HEK293 (cell line): ENCODE data around the gene CERS5.

Experiments used
- REPIN1 ChIP-seq: fragments of 450-650 bp; formaldehyde crosslinking; IDR thresholded peaks from 2 replicates; pipeline ENCODE4 v1.5.1; 2017; ENCODE audit warnings: missing biosample characterization, missing genetic modification characterization, low read depth
- ZEB2 ChIP-seq: fragments of 450-650 bp; formaldehyde crosslinking; IDR thresholded peaks from 2 replicates; pipeline ENCODE4 v1.5.1; 2016; ENCODE audit warnings: missing biosample characterization, missing genetic modification characterization
- ZNF248 ChIP-seq: fragments of 450-650 bp; formaldehyde crosslinking; IDR thresholded peaks from 2 replicates; pipeline ENCODE4 v1.5.1; 2017; ENCODE audit warnings: missing biosample characterization, missing genetic modification characterization
- ZNF335 ChIP-seq: fragments of 450-650 bp; formaldehyde crosslinking; conservative IDR thresholded peaks from 2 replicates; pipeline ENCODE4 v1.5.1; 2016; ENCODE audit warnings: missing biosample characterization, missing genetic modification characterization
- ZNF354C ChIP-seq: fragments of 450-650 bp; formaldehyde crosslinking; IDR thresholded peaks from 2 replicates; pipeline ENCODE4 v1.5.1; 2016; ENCODE audit warnings: missing biosample characterization, missing genetic modification characterization, low read depth, borderline replicate concordance
- ZNF561 ChIP-seq: fragments of 450-650 bp; IDR thresholded peaks from 2 replicates; pipeline ENCODE4 v1.5.1; 2018; ENCODE audit warnings: missing biosample characterization, missing genetic modification characterization, borderline replicate concordance
- ZNF624 ChIP-seq: fragments of 450-650 bp; formaldehyde crosslinking; IDR thresholded peaks from 2 replicates; pipeline ENCODE4 v1.5.1; 2017; ENCODE audit warnings: missing biosample characterization, missing genetic modification characterization
- ZNF768 ChIP-seq: fragments of 450-650 bp; formaldehyde crosslinking; IDR thresholded peaks from 2 replicates; pipeline ENCODE4 v1.5.1; 2018; ENCODE audit warnings: missing biosample characterization, mild to moderate bottlenecking, missing genetic modification characterization
- ZSCAN18 ChIP-seq: fragments of 450-650 bp; formaldehyde crosslinking; IDR thresholded peaks from 2 replicates; pipeline ENCODE4 v1.5.1; 2016; ENCODE audit warnings: missing biosample characterization, missing genetic modification characterization
- TF ChIP-seq, protein P1 (sequence below): fragments of 450-650 bp; formaldehyde crosslinking; IDR thresholded peaks from 2 replicates; pipeline ENCODE4 v1.5.1; 2017; ENCODE audit warnings: missing biosample characterization, missing genetic modification characterization
- TF ChIP-seq, protein P2 (sequence below): fragments of 450-650 bp; formaldehyde crosslinking; IDR thresholded peaks from 2 replicates; pipeline ENCODE4 v1.5.1; 2016; ENCODE audit warnings: missing biosample characterization, missing genetic modification characterization
- TF ChIP-seq, protein P3 (sequence below): fragments of 450-650 bp; formaldehyde crosslinking; IDR thresholded peaks from 2 replicates; pipeline ENCODE4 v1.5.1; 2016; ENCODE audit warnings: missing biosample characterization, missing genetic modification characterization
- TF ChIP-seq, protein P4 (sequence below): fragments of 450-650 bp; formaldehyde crosslinking; IDR thresholded peaks from 2 replicates; pipeline ENCODE4 v1.5.1; 2017; ENCODE audit warnings: missing biosample characterization, missing genetic modification characterization

- TF ChIP-seq, protein P1, sequence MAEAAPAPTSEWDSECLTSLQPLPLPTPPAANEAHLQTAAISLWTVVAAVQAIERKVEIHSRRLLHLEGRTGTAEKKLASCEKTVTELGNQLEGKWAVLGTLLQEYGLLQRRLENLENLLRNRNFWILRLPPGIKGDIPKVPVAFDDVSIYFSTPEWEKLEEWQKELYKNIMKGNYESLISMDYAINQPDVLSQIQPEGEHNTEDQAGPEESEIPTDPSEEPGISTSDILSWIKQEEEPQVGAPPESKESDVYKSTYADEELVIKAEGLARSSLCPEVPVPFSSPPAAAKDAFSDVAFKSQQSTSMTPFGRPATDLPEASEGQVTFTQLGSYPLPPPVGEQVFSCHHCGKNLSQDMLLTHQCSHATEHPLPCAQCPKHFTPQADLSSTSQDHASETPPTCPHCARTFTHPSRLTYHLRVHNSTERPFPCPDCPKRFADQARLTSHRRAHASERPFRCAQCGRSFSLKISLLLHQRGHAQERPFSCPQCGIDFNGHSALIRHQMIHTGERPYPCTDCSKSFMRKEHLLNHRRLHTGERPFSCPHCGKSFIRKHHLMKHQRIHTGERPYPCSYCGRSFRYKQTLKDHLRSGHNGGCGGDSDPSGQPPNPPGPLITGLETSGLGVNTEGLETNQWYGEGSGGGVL: no peak
- TF ChIP-seq ZNF624 (tag by site-specific recombination) (no peak), ZNF768 (no peak), ZEB2 (no peak), ZNF335 (tag by site-specific recombination) (no peak), ZNF354C (tag by site-specific recombination) (no peak), ZSCAN18 (tag by site-specific recombination) (no peak), REPIN1 (tag by site-specific recombination) (no peak), ZNF561 (tag by site-specific recombination) (no peak), ZNF248 (no peak)
- TF ChIP-seq, protein P2, sequence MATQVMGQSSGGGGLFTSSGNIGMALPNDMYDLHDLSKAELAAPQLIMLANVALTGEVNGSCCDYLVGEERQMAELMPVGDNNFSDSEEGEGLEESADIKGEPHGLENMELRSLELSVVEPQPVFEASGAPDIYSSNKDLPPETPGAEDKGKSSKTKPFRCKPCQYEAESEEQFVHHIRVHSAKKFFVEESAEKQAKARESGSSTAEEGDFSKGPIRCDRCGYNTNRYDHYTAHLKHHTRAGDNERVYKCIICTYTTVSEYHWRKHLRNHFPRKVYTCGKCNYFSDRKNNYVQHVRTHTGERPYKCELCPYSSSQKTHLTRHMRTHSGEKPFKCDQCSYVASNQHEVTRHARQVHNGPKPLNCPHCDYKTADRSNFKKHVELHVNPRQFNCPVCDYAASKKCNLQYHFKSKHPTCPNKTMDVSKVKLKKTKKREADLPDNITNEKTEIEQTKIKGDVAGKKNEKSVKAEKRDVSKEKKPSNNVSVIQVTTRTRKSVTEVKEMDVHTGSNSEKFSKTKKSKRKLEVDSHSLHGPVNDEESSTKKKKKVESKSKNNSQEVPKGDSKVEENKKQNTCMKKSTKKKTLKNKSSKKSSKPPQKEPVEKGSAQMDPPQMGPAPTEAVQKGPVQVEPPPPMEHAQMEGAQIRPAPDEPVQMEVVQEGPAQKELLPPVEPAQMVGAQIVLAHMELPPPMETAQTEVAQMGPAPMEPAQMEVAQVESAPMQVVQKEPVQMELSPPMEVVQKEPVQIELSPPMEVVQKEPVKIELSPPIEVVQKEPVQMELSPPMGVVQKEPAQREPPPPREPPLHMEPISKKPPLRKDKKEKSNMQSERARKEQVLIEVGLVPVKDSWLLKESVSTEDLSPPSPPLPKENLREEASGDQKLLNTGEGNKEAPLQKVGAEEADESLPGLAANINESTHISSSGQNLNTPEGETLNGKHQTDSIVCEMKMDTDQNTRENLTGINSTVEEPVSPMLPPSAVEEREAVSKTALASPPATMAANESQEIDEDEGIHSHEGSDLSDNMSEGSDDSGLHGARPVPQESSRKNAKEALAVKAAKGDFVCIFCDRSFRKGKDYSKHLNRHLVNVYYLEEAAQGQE (tag by site-specific recombination): no peak
- TF ChIP-seq, protein P3, sequence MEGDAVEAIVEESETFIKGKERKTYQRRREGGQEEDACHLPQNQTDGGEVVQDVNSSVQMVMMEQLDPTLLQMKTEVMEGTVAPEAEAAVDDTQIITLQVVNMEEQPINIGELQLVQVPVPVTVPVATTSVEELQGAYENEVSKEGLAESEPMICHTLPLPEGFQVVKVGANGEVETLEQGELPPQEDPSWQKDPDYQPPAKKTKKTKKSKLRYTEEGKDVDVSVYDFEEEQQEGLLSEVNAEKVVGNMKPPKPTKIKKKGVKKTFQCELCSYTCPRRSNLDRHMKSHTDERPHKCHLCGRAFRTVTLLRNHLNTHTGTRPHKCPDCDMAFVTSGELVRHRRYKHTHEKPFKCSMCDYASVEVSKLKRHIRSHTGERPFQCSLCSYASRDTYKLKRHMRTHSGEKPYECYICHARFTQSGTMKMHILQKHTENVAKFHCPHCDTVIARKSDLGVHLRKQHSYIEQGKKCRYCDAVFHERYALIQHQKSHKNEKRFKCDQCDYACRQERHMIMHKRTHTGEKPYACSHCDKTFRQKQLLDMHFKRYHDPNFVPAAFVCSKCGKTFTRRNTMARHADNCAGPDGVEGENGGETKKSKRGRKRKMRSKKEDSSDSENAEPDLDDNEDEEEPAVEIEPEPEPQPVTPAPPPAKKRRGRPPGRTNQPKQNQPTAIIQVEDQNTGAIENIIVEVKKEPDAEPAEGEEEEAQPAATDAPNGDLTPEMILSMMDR (tag by site-specific recombination): no peak
- TF ChIP-seq, protein P4, sequence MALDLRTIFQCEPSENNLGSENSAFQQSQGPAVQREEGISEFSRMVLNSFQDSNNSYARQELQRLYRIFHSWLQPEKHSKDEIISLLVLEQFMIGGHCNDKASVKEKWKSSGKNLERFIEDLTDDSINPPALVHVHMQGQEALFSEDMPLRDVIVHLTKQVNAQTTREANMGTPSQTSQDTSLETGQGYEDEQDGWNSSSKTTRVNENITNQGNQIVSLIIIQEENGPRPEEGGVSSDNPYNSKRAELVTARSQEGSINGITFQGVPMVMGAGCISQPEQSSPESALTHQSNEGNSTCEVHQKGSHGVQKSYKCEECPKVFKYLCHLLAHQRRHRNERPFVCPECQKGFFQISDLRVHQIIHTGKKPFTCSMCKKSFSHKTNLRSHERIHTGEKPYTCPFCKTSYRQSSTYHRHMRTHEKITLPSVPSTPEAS (tag by site-specific recombination): no peak
Measured at GRCh38 chr12:50197297-50197727, 30.1 kb upstream of the CERS5 start.
